Adrenal gland (tissue), 12 donors: ENCODE results near the gene MYO1E. TPM values are rescaled to one million over a fixed set of nuclear protein-coding genes. Genes with fewer than 3 reads are reported as not detected.
A peak's percentile ranks its signal among the peaks of the same experiment; 100 is the strongest.

Source experiments
- DNase-seq, 7 donors: peaks; one replicate each; pipeline ENCODE4 v3.0.0-alpha.2; 2019 to 2020
- H3K27ac ChIP-seq, 5 donors: fragments of 200-600 bp; sonication (generic) in 4 of 5; 1 replicate in 3 of 5; 2 replicates in 2 of 5; pipeline versions ENCODE4 v1.5.1 to v1.8.0; 2016 to 2020; ENCODE audit warnings: mild to moderate bottlenecking in 1 of 5
- H3K27me3 ChIP-seq: fragments of 200-600 bp; 2 replicates; pipeline ENCODE4 v1.8.0; 2021
- H3K36me3 ChIP-seq, 2 donors: fragments of 200-600 bp; replicated peaks in 1 of 2; 1 replicate in 1 of 2; 2 replicates in 1 of 2; pipeline versions ENCODE4 v1.5.1 to v1.8.0; 2018 to 2022
- H3K4me1 ChIP-seq, 2 donors: fragments of 200-600 bp; replicated peaks in 1 of 2; 1 replicate in 1 of 2; 2 replicates in 1 of 2; pipeline versions ENCODE4 v1.5.1 to v1.8.0; 2018 to 2021
- H3K4me3 ChIP-seq, 4 donors: fragments of 200-600 bp; sonication (generic) in 3 of 4; one replicate each; pipeline ENCODE4 v1.5.1; 2016 to 2018
- H3K9me3 ChIP-seq, 3 donors: fragments of 200-600 bp; sonication (generic) in 1 of 3; replicated peaks in 1 of 3; 1 replicate in 2 of 3; 2 replicates in 1 of 3; pipeline versions ENCODE4 v1.5.1 to v1.8.0; 2016 to 2021
- CTCF ChIP-seq, 6 experiments: fragments of 450-650 bp in 4 of 6; fragments of 200-600 bp in 2 of 6; sonication (generic) in 1 of 6; IDR thresholded peaks; 1 replicate in 5 of 6; 2 replicates in 1 of 6; pipeline versions ENCODE4 v1.5.1 to v1.8.0; 2016 to 2021; ENCODE audit warnings: antibody characterized with exemption in 6 of 6, mild to moderate bottlenecking in 2 of 6, moderate library complexity in 1 of 6
- POLR2A ChIP-seq, 2 donors: fragments of 450-650 bp; IDR thresholded peaks; one replicate each; pipeline ENCODE4 v1.6.1; 2017; ENCODE audit warnings: antibody characterized with exemption in 2 of 2, mild to moderate bottlenecking in 2 of 2, moderate library complexity in 1 of 2
- WGBS, 4 donors: extraction: QIAGEN DNeasy Blood & Tissue Kit in 2 of 4; methylation state at CpG; one replicate each; pipeline versions ENCODE4 v1.1.5 to v1.1.7; 2013 to 2017; 5-methylcytosine and 5-hydroxymethylcytosine counted together
- intact Hi-C, 2 donors: fragments of 100-400 bp; cut with DNase I; formaldehyde crosslinking; loops; one replicate each; pipeline versions ENCODE4 v1.14.1 to v1.15.0; 2022 to 2023
- polyA plus RNA-seq, 3 donors: library from polyadenylated mRNA; stranded (reverse); fragments of 200-250 nt in 2 of 3; fragments of 350-450 nt in 1 of 3; fragmentation: Illumina TruSeq in 1 of 3; extraction: RNeasy Lipid Tissue Mini Kit (QIAGEN cat#74804) in 1 of 3; gene quantifications; one replicate each; pipeline ENCODE4 v1.2.3, GENCODE V29; 2013 to 2014
- total RNA-seq, 9 donors: library from RNA; depleted of rRNA in 4 of 9; stranded (reverse); fragments of >200 nt in 4 of 9; fragments of 120-200 nt in 1 of 9; fragmentation: NEBNext Ultra II Directional in 1 of 9; extraction: Animal tissue kit (Norgen Biotek cat#: 25700) in 1 of 9; gene quantifications; one replicate each; pipeline versions ENCODE4 v1.1.0 to v1.2.4, GENCODE V29; 2013 to 2023
- donor health status: healthy with polysubstance abuse.
- donor health status: Bipolar disorder and iron deficiency.
- donor health status: DM: yes; HTN: yes; CAD: no.
- donor health status: DM: no; HTN: no; CAD: no.
- donor health status: DM: no; HTN: no; CAD: no.
- donor health status: DM: yes; HTN: yes; CAD: no.

Gene MYO1E
- total and polyA plus RNA-seq, 12 donors, result 11.9 to 50.8 (median 26.0) TPM

DNA sequence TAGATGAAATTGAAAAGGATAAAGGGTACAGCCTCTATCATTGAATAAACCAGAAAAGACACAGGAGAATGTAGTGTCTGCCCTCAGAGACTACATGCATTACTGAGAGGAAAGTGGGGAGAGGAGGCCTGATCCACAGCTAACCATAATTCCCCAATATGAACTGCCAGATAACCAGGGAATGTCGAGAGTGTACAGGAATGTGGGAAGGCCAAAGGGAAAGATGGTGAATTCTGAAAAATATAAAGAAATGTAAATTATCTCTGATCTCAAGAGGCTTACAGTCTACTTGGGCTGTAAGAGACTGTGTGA lies 22.3 kb downstream of the MYO1E start:
- no peaks in the 10 kb centered on the region for H3K36me3 ChIP-seq
- intact Hi-C loops, result no loop called here
- no peak overlapping the region for H3K4me3 ChIP-seq
- WGBS, 4 donors, result 67 to 89% (median 75%) methylated on average over 1 of the region's 1 CpG
- TF ChIP-seq POLR2A (IDR thresholded peaks at IDR 0.05), result no peak
- no peak for TF ChIP-seq CTCF (IDR thresholded peaks at IDR 0.05)
- no peak for DNase-seq
- H3K27ac ChIP-seq, result peak overlapping the region in 2 of 5 donors; percentile 27 to 38
- no peaks in the 10 kb centered on the region for H3K27me3 ChIP-seq
- H3K9me3 ChIP-seq, result no peaks in the 10 kb centered on the region
- peaks cover 3 to 9% of the 10 kb centered on the region in 2 donors for H3K4me1 ChIP-seq

GRCh38 chr15:59349680-59350420 lies 22.8 kb downstream of the MYO1E start:
- H3K36me3 ChIP-seq, result no peaks in the 10 kb centered on the region
- peaks cover 3 to 9% of the 10 kb centered on the region in 2 donors for H3K4me1 ChIP-seq
- DNase-seq, result peak; percentile 35 to 72 (median 69)
- H3K9me3 ChIP-seq, result no peaks in the 10 kb centered on the region
- TF ChIP-seq CTCF (IDR thresholded peaks at IDR 0.05), result no peak
- TF ChIP-seq POLR2A (IDR thresholded peaks at IDR 0.05), result no peak
- H3K4me3 ChIP-seq, result no peak overlapping the region
- no peaks in the 10 kb centered on the region for H3K27me3 ChIP-seq
- peak overlapping the region in 2 of 5 donors; percentile 27 to 38 for H3K27ac ChIP-seq
- intact Hi-C loops, result no loop called here
- 63 to 77% (median 73%) methylated on average over 4 of the region's 4 CpGs for WGBS, 4 donors

DNA sequence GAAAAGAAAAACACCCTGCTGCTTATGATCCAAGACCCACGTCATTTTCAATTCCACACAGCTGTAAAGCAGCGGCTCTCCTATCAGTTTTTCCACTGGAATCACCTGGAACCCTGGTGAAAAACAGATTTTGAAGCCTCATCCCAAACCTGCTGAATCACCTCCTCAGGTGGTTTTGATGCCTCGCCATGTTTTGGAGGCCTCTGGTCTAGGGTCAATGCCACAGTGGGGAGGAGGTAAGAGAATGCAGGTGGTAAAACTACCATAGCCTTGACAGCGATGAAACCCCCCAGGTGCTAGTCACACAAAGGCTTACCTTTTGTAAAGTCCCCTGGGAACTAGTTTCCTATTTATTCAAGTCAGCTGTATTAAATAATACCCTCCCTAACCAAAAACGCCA lies 24.8 kb downstream of the MYO1E start:
- intact Hi-C loops, result no loop called here
- 80 to 85% (median 84%) methylated on average over 5 of the region's 5 CpGs for WGBS, 4 donors
- Histone ChIP-seq H3K27ac (no peak overlapping the region), H3K9me3 (no peaks in the 10 kb centered on the region), H3K36me3 (no peaks in the 10 kb centered on the region), H3K4me1 (peaks cover 3 to 9% of the 10 kb centered on the region in 2 donors), H3K4me3 (no peak overlapping the region), H3K27me3 (no peaks in the 10 kb centered on the region)
- DNase-seq, result no peak
- TF ChIP-seq POLR2A (IDR thresholded peaks at IDR 0.05) (no peak), CTCF (IDR thresholded peaks at IDR 0.05) (no peak)

DNA sequence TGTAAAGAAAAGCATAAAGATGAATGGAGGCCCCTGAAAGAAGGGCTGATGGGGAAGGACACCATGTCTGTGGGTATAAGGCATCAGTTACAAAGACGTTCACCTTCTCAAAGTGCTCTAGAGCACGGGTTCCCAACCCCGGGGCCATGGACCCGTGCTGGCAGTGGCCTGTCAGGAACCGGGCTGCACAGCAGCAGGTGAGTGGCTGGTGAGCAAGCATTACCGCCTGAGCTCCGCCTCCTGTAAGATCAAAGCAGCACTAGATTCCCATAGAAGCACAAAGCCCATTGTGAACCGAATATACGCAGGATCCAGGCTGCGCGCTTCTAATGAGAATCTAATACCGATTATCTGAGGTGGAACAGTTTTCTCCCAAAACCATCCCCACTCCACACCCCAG lies 25.7 kb downstream of the MYO1E start:
- Histone ChIP-seq H3K4me1 (peaks cover 3 to 9% of the 10 kb centered on the region in 2 donors), H3K27ac (no peak overlapping the region), H3K9me3 (no peaks in the 10 kb centered on the region), H3K27me3 (no peaks in the 10 kb centered on the region), H3K4me3 (no peak overlapping the region), H3K36me3 (no peaks in the 10 kb centered on the region)
- intact Hi-C loops, result no loop called here
- no peak for TF ChIP-seq CTCF (IDR thresholded peaks at IDR 0.05)
- TF ChIP-seq POLR2A (IDR thresholded peaks at IDR 0.05), result no peak
- no peak for DNase-seq
- WGBS, 4 donors, result 73 to 92% (median 84%) methylated on average over 6 to 12 of the region's 12 CpGs
